HEK293 (cell line): ENCODE measurements around the gene CIDEA.

Experiments used
- ZNF792 ChIP-seq: fragments of 450-650 bp; formaldehyde crosslinking; IDR thresholded peaks from 2 replicates; pipeline ENCODE4 v1.5.1; 2016; ENCODE audit warnings: missing biosample characterization, missing genetic modification characterization
- TF ChIP-seq, protein P1 (sequence below): fragments of 450-650 bp; formaldehyde crosslinking; IDR thresholded peaks from 2 replicates; pipeline ENCODE4 v1.5.1; 2016; ENCODE audit warnings: missing biosample characterization, missing genetic modification characterization

DNA sequence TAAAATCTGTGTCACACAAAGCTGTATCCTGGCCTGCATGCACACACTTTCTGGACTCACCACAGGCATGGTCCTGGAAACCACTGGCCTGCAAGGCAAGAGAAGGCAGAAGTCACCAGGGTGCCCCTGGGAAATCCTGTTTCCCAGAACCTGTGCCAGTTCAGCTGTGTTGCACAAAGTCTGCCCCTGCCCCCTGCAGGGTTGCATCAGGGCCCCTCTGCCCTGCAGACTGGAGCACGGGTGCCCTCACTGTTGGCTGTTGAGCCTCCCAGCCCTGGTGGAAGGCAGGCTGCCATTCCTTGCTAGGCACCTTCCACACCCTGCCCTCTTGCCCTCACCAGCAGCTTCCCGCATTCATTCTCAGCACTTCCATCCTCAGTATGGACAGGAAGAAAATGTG lies 35.9 kb downstream of the CIDEA start:
- TF ChIP-seq, protein P1, sequence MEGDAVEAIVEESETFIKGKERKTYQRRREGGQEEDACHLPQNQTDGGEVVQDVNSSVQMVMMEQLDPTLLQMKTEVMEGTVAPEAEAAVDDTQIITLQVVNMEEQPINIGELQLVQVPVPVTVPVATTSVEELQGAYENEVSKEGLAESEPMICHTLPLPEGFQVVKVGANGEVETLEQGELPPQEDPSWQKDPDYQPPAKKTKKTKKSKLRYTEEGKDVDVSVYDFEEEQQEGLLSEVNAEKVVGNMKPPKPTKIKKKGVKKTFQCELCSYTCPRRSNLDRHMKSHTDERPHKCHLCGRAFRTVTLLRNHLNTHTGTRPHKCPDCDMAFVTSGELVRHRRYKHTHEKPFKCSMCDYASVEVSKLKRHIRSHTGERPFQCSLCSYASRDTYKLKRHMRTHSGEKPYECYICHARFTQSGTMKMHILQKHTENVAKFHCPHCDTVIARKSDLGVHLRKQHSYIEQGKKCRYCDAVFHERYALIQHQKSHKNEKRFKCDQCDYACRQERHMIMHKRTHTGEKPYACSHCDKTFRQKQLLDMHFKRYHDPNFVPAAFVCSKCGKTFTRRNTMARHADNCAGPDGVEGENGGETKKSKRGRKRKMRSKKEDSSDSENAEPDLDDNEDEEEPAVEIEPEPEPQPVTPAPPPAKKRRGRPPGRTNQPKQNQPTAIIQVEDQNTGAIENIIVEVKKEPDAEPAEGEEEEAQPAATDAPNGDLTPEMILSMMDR (tag by site-specific recombination): no peak
- TF ChIP-seq ZNF792 (tag by site-specific recombination): no peak
